Right lobe of liver (tissue), 4 donors: ENCODE results near the gene RIC3.

Experiments
- POLR2A ChIP-seq: fragments of 450-650 bp; IDR thresholded peaks from one replicate; pipeline ENCODE4 v1.6.1; 2017; ENCODE audit warnings: antibody characterized with exemption, mild to moderate bottlenecking
- TF ChIP-seq, protein P1 (sequence below), 4 donors: fragments of 200-600 bp in 3 of 4; fragments of 450-650 bp in 1 of 4; IDR thresholded peaks; one replicate each; pipeline versions ENCODE4 v1.5.1 to v1.8.0; 2016 to 2022; ENCODE audit warnings: antibody characterized with exemption in 4 of 4, mild to moderate bottlenecking in 2 of 4
- donor health status: DM: no; HTN: no; CAD: no.
- donor health status: DM: no; HTN: no; CAD: no.
- donor health status: DM: no; HTN: yes; CAD: no.

DNA sequence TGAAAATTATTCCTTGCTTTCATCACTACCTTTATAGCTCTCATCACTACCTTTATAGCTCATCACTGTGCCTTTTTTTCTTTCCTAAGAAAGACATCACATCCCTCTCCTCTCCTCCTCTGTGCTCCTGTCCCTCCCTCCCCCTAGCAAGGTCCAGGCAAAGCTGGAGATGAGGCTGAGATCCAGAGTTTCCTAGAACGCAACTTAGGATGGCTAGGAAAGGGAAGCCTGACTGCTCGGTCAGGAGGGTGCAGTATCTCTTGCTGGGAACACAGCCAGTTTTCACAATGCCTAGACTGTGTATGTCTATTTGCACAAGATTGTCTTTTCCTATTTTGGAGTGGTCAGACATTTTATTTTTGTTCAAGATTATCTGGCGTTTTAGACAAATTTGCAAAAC lies 63.2 kb downstream of the RIC3 start:
- no peak for TF ChIP-seq POLR2A
- TF ChIP-seq, protein P1, sequence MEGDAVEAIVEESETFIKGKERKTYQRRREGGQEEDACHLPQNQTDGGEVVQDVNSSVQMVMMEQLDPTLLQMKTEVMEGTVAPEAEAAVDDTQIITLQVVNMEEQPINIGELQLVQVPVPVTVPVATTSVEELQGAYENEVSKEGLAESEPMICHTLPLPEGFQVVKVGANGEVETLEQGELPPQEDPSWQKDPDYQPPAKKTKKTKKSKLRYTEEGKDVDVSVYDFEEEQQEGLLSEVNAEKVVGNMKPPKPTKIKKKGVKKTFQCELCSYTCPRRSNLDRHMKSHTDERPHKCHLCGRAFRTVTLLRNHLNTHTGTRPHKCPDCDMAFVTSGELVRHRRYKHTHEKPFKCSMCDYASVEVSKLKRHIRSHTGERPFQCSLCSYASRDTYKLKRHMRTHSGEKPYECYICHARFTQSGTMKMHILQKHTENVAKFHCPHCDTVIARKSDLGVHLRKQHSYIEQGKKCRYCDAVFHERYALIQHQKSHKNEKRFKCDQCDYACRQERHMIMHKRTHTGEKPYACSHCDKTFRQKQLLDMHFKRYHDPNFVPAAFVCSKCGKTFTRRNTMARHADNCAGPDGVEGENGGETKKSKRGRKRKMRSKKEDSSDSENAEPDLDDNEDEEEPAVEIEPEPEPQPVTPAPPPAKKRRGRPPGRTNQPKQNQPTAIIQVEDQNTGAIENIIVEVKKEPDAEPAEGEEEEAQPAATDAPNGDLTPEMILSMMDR (IDR thresholded peaks at IDR 0.05), result no peak
